Stimulated activated naive CD4-positive, alpha-beta T cell treated with Interleukin-2 at 50 U/mL for 16 hours (primary cell): ENCODE data around the gene SELENOK.

ENCODE experiments used
- DNase-seq: peaks from one replicate; lab custom pipeline; 2025; lab: John Stamatoyannopoulos, UW

SELENOK gene

DNA sequence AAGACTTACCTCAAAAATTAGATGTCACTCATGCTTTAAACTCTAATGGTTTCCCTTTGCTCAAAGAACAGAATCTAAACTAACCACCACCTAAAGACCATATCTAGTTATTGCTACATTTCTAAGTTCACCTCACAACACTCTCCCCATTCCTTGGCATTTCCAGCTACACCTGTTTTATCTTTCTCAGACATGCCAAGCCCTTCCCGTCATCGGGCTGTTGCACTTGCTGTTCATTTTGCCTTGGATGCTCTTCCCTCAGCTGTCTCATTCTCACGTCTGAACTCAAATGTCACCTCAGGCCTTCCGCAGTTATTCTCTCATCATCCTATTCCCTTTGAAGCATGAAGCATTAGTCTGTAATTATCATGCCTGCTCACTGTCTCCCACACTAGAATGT lies 8.7 kb downstream of the SELENOK start:
- no peak for DNase-seq

DNA sequence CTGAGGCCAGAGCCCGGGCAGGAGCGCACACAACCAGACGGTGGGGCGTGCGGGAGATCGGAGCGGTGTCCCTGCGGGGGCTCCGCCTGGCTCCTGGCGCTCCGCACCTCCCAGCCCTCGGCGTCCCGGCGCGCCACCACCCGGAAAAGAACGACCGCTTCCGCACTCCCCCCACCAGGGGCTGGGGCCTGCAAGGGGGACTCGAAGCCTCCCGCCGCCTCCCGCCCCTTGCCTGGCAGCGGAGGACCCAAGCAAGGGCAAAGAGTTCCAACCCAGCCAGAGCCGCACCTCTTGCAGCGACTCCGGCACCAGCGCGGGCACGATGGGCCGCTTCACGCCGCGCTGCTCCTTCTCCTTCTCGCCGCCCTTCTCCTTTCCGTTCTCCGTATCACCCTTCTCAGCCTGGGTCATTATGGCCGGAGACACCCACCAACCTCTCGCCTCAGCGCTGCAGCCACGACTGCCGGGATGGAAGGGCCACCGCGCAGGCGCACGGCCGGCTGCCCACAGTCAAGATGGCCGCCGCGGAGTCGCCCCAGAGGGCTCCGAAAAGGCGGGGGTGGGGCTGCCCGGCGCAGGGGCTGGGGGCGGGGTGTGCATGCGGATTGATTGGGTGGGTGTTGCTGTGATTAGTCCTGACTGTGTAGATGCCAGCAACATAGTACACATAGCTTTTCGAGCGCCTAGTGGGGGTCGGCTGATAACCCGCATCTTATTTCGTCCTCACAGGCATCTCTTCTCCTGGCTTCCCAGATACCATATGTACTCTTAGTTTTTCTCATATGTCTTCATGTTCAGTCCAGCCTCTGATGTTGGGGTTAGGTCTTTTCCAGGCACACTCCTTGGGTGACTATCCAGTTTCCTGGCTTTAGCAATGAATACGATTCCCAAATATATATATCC lies 9.7 kb downstream of the SELENOK start, which contains the start of gene ACTR8:
Gene ACTR8 (minus strand): TSS at position 462 of the 903 bp plus-strand sequence. CDS start 51 bp downstream, at position 411.
- peak; percentile 83 for DNase-seq

DNA sequence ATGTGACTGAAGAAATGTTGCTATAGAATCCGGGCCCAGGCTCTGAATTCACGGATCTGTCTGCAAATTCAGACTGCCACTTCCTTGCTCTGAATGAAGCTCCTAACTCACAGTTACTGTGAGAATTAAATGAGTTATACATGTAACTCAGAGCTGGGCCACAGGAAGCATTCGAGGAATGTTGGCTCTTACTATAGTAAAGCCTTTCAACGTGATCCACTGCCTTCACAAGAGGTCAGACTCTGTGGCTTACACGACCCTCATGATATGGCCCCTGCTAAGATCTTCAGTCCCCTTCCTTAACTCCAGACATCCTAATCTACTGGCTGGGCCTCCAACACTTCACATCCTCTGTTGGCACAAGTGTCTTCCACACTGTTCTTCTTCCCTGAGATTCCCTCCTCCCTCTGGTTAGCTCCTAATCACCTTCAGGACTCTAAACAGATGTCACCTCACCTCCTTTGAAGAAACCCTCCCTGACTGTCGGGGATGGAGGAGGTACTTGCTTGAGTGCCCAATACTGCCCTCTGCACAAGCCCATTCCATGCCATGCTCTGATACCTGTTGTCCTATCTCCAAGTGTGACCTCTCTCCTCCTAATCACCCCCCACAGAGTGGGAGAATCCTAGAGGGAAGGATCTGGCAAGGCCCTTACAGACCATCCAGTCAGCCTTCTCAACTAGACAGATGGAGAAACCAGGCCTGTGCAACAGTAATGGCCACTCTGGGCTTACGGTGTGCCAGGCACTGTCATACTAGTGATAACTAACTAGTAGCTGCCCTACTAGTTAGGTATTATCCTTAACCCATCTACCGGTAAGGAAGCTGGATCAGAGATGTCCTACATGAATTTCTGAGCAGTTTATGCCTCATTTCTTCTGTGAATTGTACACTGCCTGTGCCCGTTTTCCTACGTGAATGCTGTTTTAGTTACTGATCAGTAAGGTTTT lies 11.0 kb downstream of the SELENOK start:
- DNase-seq = no peak

DNA sequence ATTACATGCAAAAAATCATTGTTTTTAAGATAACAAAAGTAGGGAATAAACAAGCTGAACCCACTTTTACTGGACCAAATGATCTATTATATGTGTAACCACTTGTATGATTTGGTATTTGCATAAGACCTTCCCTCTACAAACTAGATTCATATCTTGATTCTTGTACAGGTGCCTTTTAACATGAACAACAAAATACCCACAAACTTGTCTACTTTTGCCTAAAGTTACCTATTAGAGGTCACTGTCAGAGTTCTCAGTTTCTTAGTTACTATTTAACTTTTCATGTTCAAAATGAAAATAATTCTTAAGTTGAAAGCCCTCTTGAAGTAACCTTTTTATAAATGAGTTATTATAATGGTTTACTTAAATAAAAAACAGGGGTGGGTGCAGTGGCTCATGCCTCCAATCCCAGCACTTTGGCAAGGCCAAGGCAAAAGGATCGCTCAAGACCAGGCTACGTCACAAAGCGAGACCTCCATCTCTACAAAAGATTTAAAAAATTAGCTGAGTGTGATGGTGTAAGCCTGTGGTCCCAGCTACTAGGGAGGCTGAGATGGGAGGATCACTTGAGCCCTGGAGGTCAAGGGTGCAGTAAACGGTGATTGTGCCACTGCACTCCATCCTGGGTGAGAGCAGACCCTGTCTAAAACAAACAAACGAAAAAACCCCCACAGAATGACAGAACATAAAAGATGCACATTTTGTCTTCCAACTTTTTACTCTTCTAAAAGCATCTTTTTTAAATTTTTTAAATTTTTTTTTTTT lies 25.7 kb downstream of the SELENOK start:
- DNase-seq = no peak

DNA sequence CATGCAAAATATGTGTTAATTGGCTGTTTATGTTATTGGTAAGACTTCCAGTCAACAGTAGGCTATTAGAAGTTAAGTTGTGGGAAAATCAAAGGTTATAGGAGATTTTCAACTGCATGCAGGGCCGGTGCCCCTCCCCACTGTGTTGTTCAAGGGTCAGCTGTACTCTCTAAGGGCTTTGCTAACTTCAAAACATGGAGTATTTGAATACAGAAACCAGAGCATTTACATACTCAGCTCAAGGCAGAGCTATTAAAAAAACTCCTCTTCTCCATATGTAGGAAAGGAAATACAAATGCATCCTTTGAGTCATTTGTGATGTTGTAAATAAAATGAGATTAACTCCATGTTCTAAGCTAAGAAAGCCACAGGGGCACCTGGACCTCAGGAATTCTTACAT lies 28.5 kb downstream of the SELENOK start:
- no peak for DNase-seq

DNA sequence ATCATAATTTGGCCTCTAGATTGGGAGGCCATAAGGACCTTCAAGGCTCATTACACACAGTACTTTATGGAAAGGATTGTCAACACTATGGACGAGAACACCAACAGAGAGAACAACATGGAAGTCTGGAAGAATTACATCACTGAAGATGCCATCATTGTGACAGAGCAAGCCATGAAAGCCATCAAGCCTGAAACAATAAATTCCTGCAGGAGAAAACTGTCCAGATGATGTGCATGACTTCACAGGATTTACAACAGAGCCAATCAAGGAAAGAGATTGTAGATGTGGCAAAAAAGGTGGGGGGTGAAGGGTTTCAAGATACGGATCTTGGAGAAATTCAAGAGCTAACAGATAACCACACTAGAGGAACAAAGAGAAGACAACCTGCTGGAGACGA lies 29.4 kb downstream of the SELENOK start:
- DNase-seq = no peak

DNA sequence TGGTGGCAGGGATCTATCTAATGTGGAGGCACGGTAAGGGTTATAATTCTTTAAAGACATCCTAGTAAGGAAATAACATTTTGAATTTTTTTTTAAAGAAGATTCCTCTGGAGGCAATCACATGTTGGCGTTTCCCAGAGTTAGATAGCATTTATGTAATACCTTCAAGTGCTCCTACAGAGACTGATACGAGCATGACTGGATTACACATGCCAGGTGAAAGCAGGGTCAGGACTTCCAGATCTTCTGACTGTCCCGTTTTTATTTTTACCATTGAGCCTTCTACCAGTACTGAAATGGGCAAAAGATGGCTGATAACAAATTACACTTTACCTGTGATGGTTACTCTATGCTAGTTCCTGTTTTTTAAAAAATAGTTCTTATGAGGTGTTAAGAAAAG lies 31.5 kb downstream of the SELENOK start:
- no peak for DNase-seq

DNA sequence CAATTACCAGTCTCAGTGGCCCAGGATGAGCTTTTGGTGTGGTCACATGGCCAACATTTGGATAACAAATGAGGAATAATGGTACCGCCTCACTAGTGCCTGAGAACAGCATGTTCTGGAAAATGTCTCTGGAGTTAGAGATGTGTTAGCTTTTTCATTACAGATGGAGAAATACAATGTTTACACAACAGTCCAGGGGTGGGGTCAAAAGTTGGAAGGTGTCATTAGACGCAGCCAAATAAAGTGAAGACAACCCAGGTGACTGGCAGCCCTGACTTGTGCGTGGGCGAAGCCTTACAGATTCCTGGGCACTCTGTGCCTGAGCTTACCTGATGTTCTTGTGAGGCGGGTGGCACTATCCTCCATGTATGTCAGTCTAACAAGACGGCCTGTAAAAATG lies 32.5 kb downstream of the SELENOK start:
- DNase-seq = no peak

DNA sequence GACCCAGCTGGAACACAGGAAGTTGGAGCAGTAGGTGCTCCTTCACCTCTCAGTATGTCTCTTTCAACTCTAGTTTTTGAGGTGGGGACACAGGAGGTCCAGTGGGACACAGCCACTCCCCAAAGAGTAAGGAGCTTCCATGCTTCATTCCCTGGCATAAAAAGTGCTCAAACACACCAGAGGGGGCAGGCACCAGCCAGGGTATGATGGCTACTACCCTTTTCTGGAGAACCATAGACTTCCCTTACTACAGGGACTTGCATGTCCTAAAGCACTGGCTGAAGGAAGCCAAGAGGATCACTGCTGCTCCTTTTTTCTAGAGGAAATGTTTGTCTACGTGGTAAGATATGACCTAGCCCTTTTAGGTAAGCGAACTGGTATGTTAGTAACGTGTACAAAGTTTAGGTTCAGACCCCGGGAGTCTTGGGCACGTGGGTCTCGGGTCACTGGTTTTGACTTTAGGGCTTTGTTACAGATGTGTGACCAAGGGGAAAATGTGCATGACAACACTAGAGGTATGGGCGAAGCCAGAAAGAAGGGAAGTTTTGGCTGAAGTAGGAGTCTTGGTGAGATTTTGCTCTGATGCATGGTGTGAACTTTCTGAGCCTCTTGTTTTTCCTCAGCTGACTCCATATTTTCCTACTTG lies 33.4 kb downstream of the SELENOK start:
- DNase-seq = no peak

DNA sequence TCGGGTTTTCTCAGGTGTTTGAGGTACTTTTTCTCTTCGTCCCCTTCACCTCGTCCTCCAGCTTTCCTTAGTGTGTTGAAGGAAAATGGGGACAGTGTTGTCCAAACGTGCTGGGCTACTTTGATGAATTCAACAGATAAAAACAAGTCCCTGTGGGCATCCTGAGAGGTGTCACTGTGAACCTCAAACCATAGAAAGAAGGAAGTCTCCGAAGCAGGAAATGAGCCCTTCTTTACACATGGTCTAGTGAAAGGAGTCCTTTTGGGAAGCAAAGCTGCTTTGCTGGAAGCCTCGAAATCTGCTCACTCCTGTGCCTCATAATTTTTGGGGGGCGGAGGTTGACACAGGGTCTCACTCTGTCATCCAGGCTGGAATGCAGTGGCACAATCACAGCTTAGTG lies 34.7 kb downstream of the SELENOK start:
- no peak for DNase-seq

DNA sequence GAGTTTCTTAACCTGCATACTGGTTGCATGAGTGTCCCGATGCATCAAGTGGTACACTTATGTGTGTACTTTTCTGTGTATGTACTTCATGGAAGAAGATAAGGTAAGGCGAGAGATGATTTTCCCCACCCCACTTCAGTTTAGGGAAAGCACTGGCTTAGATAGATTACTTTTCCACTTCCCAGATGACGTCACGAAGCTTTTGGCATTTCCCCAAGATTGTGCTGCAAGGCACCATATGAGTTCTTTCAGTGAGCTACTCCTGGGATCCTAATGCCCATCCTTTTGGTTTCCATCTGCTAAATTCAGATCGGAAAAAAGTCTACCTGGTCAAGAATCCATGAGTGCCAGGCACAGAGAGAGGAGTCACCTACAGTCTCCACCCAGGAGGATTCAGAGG lies 40.8 kb downstream of the SELENOK start:
- no peak for DNase-seq

DNA sequence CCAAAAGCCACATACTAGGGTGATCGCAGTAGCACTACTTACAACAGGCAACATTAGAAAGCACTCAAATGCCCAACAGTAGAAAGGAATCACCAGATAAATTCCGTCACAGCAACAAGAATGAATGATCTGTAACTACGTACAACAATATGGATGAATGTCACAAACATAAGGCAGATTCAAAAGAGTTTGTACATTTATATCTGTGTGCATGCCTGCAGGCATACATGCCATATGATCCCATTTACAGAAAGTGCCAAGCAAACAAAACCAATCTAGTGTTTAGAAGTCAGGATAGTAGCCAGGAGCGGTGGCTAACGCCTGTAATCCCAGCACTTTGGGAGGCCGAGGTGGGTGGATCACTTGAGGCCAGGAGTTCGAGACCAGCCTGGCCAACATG lies 41.7 kb downstream of the SELENOK start:
- DNase-seq = no peak

DNA sequence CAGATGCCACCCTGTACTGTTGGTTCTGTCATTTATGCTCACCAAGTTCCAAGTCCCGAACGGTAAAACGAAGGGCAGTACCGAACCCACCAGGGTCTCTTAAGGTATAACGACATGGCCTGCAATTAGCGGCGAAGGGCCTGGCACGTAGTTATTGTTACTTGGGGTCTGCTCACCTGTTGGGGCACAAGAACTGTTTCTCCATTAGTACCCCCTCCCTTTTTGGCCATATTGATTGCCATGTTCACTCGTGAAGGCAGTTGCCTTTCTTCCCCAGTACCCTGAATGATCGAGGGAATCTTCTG lies 44.9 kb downstream of the SELENOK start:
- no peak for DNase-seq

DNA sequence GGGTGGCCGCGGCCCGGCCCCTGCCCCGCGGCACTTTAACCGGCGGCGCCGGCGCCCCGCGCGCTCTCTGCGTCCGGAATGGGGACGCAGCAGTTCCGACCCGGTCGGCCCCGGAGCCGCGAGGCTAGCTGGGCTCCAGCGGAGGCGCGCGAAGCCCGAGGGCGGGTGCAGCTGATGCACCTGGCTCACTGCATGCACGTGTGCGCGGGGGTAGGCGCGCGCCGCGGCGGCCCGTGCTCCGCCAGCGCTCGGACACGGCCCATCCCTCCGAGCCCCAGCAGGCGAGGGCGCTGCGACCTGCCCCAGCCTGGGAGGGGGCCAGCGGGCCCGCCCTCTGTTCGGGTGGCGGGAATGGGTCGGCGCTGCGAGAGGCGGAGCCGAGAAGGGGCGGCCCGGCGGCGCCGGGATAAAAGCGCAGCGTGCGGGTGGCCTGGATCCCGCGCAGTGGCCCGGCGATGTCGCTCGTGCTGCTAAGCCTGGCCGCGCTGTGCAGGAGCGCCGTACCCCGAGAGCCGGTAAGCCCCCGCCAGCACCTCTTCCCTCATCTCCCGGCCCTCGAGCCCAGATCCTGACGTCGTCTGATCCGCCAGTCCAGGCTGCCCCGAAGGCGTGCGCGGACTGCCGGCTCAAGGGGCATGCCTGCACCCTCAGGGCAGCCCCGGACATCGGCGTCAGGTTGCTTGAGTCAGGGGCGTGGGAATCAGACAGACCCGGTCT lies 45.4 kb downstream of the SELENOK start, which contains the start of the genes CHDH and IL17RB:
Gene CHDH (minus strand): TSS at position 286 of the 717 bp plus-strand sequence. CDS start 22,411 bp downstream, outside the sequence.
Gene IL17RB (plus strand): TSS at position 435 of the 717 bp plus-strand sequence. CDS start 21 bp downstream, at position 456.
- no peak for DNase-seq

DNA sequence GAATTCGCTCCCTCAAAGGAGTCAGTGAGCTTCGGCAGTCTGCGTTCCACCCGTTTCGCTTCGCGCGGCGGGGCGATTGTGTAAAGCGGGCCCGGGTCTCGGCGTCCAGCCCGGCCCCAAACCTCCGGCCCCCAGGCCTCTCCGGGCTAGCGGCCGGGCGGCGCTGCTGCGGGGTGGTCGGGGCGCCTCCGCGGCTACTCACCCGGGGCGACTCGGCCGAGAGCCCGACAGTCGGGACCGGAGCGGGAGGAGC lies 45.9 kb downstream of the SELENOK start:
- DNase-seq = no peak

DNA sequence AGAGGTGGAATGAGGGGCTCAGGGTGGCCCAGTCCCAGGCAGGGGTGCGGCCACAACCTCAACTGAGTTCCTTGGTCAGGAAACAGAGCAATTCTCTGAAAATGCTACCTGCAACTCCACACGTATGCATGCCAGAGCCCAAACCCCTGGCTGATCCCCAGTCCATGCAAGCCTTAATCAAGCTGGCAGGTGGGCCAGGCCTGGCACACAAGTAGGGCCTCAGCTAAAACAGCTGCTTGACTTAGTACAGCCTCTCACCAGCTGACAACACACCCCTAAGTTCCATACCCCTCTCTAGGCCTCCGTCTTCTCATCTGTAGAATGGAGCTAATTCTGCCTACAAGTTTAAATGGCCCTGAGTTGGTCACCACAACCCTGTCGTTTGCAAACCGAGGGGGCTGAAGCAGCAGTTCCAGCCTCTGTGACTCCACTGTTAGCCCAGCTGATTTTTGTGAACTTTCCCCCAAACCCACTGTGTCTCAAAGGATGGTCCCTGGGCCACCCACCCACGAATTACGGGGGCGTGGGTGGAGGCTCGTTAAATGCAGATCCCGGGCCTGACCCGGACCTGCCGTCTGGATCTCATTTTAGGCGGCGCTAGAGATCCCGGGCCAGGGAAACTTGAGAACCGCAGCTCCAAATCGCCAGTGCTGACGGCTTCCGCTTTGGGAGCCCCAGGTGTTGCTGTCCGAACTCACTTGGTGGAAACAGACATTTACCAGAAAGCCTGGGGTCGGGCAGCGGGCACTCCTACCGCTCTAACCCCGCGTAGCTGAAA lies 46.4 kb downstream of the SELENOK start:
- no peak for DNase-seq

DNA sequence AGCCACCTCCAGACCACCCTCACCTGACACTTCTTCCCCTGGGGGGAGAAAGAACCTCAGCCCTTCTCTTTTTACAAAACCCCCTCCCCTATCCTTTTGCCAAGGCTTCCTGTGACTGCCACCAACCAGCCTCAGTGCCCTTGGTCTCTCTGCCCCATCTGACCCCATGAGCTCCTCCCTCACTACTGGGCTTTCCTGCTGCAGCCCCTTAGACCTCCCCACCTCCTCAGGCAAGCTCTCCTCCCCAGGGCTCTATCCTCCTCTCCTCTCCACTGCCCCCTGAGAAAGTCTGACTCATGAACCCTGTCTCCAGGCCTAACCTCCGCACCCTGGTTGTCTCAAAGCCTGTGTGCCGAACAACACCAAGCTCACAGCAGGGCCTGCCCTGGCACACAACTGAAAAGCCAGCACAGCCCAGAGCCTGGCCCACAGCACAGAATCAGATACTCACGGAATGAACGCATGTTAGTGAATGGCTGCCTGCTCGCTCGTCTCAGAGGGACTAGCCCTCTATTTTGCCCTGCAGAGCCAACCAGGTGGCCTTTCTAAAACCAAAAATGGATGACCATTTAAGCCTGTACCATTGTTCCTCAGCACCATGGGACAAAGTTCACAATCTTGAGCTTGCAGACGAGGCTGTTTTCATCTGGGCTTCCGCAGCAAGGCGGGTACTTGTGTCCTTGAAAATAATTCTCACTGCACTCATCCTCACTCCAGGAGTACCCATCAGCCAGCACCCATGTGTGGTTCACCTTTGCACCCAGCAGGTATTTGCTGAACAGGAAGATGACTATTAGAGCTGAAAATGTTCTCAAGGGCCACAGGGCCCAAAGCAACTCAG lies 47.2 kb downstream of the SELENOK start:
- no peak for DNase-seq

DNA sequence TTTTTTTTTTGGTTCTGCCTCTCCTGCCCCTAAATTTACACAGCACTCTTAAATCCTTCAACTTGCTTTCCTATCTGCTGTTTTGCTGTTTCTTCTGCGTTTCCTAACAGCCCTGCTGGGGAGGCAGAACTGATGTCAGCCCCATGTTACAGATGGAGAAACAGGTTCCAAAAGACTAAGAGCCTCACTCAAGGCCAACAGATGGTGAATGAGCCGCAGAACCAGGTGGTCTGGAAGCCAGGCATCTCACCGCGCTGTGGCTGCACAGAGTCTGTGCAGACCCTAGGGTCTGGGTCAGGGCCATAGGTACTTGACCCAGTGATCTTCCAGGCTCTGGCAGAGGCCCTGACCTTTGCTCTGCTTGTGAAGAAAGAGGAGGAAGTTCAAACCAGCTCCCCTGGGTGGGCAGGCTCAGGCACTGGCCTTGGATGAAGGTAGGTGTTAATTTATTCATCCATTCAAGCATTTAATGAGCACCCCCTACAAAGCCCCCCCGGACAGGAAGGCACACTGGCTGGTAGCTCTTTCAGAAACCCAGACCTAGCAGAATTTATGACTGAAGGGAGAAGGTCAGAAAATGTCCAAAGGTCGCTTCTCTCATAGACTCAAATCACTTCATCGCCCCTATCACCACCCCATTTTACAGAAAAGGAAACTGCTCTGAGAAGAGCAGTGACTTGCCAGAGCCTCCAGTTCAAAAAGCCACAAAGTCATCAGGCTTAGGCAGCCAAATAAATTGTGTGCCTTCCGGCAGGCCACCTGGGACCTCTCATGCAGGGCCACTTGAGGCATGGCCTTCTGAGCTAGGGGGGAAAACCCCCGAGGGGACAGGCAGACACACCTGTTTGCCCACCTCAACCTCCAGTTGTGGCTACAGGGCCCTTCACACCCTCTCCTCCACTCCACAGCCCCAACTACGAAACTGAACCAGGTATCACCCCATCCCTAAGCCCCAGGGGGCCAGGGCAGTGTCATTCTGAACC lies 48.2 kb downstream of the SELENOK start:
- no peak for DNase-seq
